MM.1S (cell line): ENCODE results near the gene TBATA.

ENCODE experiments used
- DNase-seq: peaks from one replicate; pipeline ENCODE4 v3.0.0-alpha.2; 2015
- H2AFZ ChIP-seq: fragments of 300-600 bp; sonication (generic); 2 replicates; pipeline ENCODE4 v1.6.0; 2016; ENCODE audit warnings: antibody characterized with exemption, low read length
- H3F3A ChIP-seq: fragments of 300-600 bp; sonication (generic); 2 replicates; pipeline ENCODE4 v1.6.1; 2016; ENCODE audit warnings: mild to moderate bottlenecking, antibody characterized with exemption, low read length, moderate library complexity, mixed read lengths; ENCODE audit not compliant: insufficient read depth
- H3K27ac ChIP-seq: fragments of 300-600 bp; sonication (generic); 2 replicates; pipeline ENCODE4 v1.5.1; 2016; ENCODE audit warnings: mild to moderate bottlenecking, low read length
- H3K27me3 ChIP-seq: fragments of 300-600 bp; sonication (generic); replicated peaks from 2 replicates; pipeline ENCODE4 v1.6.0; 2016; ENCODE audit warnings: low read length; ENCODE audit not compliant: insufficient read depth
- H3K36me3 ChIP-seq: fragments of 300-600 bp; sonication (generic); replicated peaks from 2 replicates; pipeline ENCODE4 v1.6.1; 2016; ENCODE audit warnings: mild to moderate bottlenecking, low read length, mixed read lengths; ENCODE audit not compliant: insufficient read depth
- H3K4me1 ChIP-seq: fragments of 300-600 bp; sonication (generic); 2 replicates; pipeline ENCODE4 v1.6.1; 2016; ENCODE audit warnings: low read length, mixed read lengths
- H3K4me2 ChIP-seq: fragments of 300-600 bp; sonication (generic); 2 replicates; pipeline ENCODE4 v1.6.0; 2016; ENCODE audit warnings: low read depth, low read length
- H3K4me3 ChIP-seq: fragments of 300-600 bp; sonication (generic); 2 replicates; pipeline ENCODE4 v1.5.1; 2016; ENCODE audit warnings: low read length, mixed read lengths
- H3K79me2 ChIP-seq: fragments of 300-600 bp; sonication (generic); 2 replicates; pipeline ENCODE4 v1.6.1; 2016; ENCODE audit warnings: mixed run types, low read length, mixed read lengths
- H3K9ac ChIP-seq: fragments of 300-600 bp; sonication (generic); 2 replicates; pipeline ENCODE4 v1.6.1; 2016; ENCODE audit warnings: low read length, mixed read lengths
- H3K9me2 ChIP-seq: fragments of 300-600 bp; sonication (generic); replicated peaks from 2 replicates; pipeline ENCODE4 v1.6.1; 2016; ENCODE audit warnings: mild to moderate bottlenecking, low read length, mixed read lengths; ENCODE audit not compliant: insufficient read depth
- H3K9me3 ChIP-seq: fragments of 300-600 bp; sonication (generic); replicated peaks from 2 replicates; pipeline ENCODE4 v1.6.1; 2016; ENCODE audit warnings: mild to moderate bottlenecking, low read length, mixed read lengths; ENCODE audit not compliant: insufficient read depth
- H4K20me1 ChIP-seq: fragments of 300-600 bp; sonication (generic); 2 replicates; pipeline ENCODE4 v1.6.1; 2016; ENCODE audit warnings: mild to moderate bottlenecking, low read length, moderate library complexity, mixed read lengths; ENCODE audit not compliant: insufficient read depth
- CTCF ChIP-seq: fragments of 300-600 bp; sonication (generic); IDR thresholded peaks from 2 replicates; pipeline ENCODE4 v1.5.1; 2016; ENCODE audit warnings: antibody characterized with exemption, low read length, mixed read lengths
- EZH2 ChIP-seq: fragments of 300-600 bp; sonication (generic); optimal IDR thresholded peaks from 2 replicates; pipeline ENCODE3; 2017; ENCODE audit warnings: low read depth, mild to moderate bottlenecking, antibody characterized with exemption, low read length, mixed read lengths
- EZH2phosphoT487 ChIP-seq: fragments of 300-600 bp; sonication (generic); IDR thresholded peaks from 2 replicates; pipeline ENCODE4 v1.6.1; 2018; ENCODE audit warnings: antibody characterized with exemption, low read length

Gene TBATA

GRCh38 chr10:70776455-70777005 is 8.6 kb downstream of the TBATA start:
- Histone ChIP-seq H3K79me2 (no peaks in the 10 kb centered on the region), H3K36me3 (no peaks in the 10 kb centered on the region), H3K9me3 (no peaks in the 10 kb centered on the region), H3K9me2 (no peaks in the 10 kb centered on the region), H3K4me3 (no peak overlapping the region), H3K27ac (no peak overlapping the region), H3K27me3 (no peaks in the 10 kb centered on the region), H3F3A (no peaks in the 10 kb centered on the region), H3K4me1 (no peaks in the 10 kb centered on the region), H3K4me2 (no peak overlapping the region), H4K20me1 (no peaks in the 10 kb centered on the region), H3K9ac (no peak overlapping the region), H2AFZ (no peak overlapping the region)
- no peak for DNase-seq
- no peak for TF ChIP-seq EZH2phosphoT487
- no peak for TF ChIP-seq CTCF
- TF ChIP-seq EZH2, result no peak

GRCh38 chr10:70775679-70776454 is 9.3 kb downstream of the TBATA start:
- Histone ChIP-seq H3F3A (no peaks in the 10 kb centered on the region), H3K27me3 (no peaks in the 10 kb centered on the region), H3K4me2 (no peak overlapping the region), H3K79me2 (no peaks in the 10 kb centered on the region), H3K4me1 (no peaks in the 10 kb centered on the region), H3K9ac (no peak overlapping the region), H3K4me3 (no peak overlapping the region), H3K27ac (no peak overlapping the region), H3K9me2 (no peaks in the 10 kb centered on the region), H2AFZ (no peak overlapping the region), H3K36me3 (no peaks in the 10 kb centered on the region), H4K20me1 (no peaks in the 10 kb centered on the region), H3K9me3 (no peaks in the 10 kb centered on the region)
- no peak for DNase-seq
- no peak for TF ChIP-seq EZH2
- no peak for TF ChIP-seq CTCF
- no peak for TF ChIP-seq EZH2phosphoT487

DNA sequence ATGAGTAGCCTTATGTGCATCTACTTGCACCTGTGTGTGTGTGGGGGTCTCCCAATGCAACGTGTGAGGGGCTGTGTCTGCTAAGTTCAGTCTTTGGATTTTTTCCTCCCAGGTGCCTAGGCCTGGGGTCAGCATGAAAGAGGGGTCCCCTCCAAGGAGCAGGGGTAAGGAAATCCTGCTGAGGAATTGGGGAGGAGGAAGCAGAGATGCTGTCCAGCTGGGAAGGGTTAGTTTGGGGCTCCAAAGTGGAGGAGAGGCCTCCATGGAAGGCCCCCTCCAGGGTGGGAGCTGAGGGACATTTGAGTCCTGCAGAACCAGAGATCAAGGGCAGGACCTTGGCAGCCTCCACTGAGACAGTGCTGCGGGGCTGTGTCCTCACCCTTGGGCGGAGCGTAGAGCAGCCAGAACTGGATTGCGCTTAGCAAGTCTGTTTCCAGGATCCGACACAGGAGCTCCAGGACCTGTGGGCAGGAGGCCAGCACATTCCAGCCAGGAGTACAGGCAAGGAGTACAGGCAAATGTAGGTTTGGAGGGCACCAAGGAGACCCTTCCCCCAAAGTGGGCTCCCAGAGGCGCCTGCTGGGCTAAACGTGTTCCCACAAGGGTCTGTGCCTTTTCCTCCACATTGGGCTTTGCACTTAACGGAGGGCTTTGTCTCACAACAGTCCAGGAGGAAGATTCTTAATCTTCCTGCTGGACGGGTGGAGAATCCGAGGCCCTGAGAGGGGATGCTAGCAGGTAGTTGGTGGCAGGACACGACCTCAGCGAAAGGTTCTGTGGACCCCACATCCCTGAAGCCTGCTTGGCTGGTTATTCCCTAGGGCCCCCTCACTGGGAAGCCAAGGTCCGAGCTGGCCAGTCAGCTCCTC is 10.1 kb downstream of the TBATA start:
- no peaks in the 10 kb centered on the region for H3K9me2 ChIP-seq
- H3K9me3 ChIP-seq, result no peaks in the 10 kb centered on the region
- H3K4me2 ChIP-seq, result no peak overlapping the region
- H2AFZ ChIP-seq, result no peak overlapping the region
- no peak overlapping the region for H3K27ac ChIP-seq
- TF ChIP-seq CTCF (no peak), EZH2phosphoT487 (no peak), EZH2 (no peak)
- H3F3A ChIP-seq, result no peaks in the 10 kb centered on the region
- no peaks in the 10 kb centered on the region for H3K79me2 ChIP-seq
- no peak for DNase-seq
- no peaks in the 10 kb centered on the region for H4K20me1 ChIP-seq
- H3K9ac ChIP-seq, result no peak overlapping the region
- H3K4me3 ChIP-seq, result no peak overlapping the region
- no peaks in the 10 kb centered on the region for H3K27me3 ChIP-seq
- H3K4me1 ChIP-seq, result no peaks in the 10 kb centered on the region
- no peaks in the 10 kb centered on the region for H3K36me3 ChIP-seq
